Measurements from ENCODE around the gene ALPL. TPM values are rescaled to one million over a fixed set of nuclear protein-coding genes. Genes with fewer than 3 reads are reported as not detected.

Gene ALPL
- total RNA-seq, 1 donor from 2014 or later, result 4.0 TPM

DNA sequence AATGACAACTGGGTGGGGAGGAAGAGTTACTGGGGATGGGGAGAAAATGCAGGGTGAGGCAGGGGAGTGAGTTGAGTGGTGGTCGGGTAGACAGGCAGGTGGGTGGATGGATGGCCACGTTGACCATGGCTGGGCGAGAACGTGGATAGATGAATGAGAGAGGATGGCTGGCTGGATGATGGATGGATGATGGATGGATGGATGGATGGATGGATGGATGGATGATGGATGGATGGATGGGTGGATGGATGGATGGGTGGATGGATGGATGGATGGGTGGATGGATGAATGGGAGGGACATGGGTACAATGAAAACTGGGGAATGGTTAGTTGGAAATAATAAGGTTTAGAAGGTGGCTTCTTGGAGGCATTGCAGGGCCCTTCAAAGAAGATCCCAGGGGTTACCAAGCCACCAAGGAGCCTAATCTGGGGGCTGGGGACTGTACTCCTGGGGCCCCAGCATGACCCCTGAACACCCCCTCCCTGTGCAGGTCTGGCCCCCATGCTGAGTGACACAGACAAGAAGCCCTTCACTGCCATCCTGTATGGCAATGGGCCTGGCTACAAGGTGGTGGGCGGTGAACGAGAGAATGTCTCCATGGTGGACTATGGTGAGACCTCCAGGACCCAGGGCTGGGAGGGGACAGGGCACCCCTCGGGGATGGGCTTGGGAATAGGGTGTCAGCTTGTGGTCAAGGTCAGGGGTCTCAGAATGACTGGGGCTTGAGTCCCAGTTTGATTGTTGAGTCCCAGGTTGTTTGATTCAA is 67.0 kb downstream of the ALPL start:
- no peak for DNase-seq

DNA sequence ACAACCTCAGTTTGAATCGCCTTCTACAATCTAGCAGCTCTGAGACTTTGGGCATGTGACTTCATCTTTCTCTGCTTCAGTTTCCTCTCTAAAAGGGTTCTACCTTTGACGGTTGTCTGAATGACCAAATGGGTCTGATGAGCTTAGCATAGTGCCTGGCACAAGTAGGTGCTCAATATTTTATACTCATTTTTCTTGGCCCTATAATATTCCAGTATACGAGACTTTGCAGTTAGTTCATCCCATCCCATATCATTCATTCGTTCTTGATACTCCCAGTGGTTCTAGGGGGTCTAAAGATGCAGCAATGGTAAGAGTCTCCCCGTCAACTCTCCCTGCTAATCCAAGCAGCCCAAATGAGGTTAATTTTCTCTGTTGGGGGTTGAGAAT is 67.6 kb downstream of the ALPL start:
- DNase-seq, result no peak

DNA sequence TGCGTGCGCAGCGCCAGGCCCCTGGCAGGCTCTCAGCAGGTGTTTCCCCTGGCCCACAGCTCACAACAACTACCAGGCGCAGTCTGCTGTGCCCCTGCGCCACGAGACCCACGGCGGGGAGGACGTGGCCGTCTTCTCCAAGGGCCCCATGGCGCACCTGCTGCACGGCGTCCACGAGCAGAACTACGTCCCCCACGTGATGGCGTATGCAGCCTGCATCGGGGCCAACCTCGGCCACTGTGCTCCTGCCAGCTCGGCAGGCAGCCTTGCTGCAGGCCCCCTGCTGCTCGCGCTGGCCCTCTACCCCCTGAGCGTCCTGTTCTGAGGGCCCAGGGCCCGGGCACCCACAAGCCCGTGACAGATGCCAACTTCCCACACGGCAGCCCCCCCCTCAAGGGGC is 68.1 kb downstream of the ALPL start:
- DNase-seq, result no peak

- no peak for DNase-seq
These were observed 68.7 kb downstream of the ALPL start for GRCh38 chr1:21577933-21578332.

DNA sequence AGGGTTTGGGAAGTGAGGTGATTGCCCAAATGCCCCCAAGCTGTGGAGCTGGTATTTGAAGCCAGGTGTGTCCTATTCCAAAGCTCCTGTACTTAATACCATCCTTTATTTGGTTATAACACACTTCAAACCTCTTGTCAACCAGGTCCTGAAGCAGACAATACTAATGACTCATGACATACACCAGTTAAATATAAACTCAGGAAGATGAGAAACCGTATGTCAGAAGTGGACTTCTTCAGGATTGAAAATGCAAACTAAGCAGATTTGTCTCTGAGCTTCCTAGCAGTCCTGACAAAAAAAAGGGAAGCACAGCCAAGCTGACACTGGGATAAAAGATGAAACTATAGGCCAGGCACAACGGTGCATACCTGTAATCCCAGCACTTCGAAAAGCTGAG is 70.6 kb downstream of the ALPL start:
- no peak for DNase-seq

DNA sequence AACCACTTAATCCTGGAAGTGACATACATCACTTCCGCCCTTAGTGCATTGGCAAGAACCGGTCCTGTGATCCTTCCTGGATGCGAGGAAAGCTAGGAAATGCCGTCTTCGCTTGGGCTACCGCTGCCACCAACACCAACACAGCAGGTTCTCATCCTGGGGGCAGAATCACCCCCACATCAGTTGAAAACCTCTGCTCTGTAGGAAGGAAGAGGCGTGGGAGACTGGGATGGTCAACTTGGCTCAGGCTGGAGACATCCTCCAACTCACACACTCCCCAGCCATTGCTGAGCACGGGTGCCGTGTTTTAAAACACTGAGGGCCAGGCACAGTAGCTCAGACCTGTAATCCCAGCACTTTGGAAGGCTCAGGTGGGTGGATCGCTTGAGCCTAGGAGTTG is 74.9 kb downstream of the ALPL start:
- no peak for DNase-seq

GRCh38 chr1:21585037-21585436 is 75.8 kb downstream of the ALPL start:
- no peak for DNase-seq

DNA sequence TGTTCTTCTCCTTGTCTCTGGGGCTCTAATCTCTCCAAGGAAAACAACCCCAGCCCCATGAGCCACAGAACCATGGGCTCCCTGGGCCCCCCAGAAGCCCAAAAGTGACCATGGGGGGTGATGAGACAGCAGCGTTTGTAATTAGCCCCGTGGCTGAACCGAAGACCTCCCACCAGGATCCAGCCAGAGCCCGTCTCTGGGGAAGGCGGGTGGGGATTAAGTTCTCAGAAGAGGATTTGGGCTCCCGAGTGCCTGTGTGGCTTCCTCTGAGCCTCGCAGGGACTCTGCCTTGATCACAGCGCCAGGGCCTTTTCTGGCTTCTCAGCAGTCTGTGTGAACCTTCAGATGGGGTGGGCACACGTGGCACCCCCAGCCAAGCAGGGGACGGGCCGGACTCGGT is 77.0 kb downstream of the ALPL start:
- no peak for DNase-seq

- DNase-seq, result no peak
These were observed 77.8 kb downstream of the ALPL start for GRCh38 chr1:21586846-21587601.

GRCh38 chr1:21587602-21587953 is 78.4 kb downstream of the ALPL start:
- no peak for DNase-seq

DNA sequence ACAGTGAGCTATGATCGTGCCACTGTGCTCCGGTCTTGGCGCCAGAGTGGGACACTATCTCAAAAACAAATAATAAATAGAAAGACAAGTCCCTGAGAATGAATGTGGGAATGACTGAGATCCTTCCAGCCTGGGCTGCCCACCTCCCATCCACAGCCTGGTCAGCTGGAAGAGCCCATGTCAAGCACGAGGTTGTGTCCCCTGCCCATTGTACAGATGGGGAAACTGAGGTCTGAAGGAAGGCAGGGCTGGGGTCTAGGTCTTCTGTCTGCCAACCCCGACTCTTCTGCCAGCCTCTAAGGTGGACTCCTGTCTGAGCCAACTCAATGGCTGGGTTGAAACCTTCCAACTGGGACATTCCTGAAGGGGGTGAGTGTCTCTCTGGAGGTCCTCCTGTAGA is 80.4 kb downstream of the ALPL start:
- DNase-seq, result no peak

DNA sequence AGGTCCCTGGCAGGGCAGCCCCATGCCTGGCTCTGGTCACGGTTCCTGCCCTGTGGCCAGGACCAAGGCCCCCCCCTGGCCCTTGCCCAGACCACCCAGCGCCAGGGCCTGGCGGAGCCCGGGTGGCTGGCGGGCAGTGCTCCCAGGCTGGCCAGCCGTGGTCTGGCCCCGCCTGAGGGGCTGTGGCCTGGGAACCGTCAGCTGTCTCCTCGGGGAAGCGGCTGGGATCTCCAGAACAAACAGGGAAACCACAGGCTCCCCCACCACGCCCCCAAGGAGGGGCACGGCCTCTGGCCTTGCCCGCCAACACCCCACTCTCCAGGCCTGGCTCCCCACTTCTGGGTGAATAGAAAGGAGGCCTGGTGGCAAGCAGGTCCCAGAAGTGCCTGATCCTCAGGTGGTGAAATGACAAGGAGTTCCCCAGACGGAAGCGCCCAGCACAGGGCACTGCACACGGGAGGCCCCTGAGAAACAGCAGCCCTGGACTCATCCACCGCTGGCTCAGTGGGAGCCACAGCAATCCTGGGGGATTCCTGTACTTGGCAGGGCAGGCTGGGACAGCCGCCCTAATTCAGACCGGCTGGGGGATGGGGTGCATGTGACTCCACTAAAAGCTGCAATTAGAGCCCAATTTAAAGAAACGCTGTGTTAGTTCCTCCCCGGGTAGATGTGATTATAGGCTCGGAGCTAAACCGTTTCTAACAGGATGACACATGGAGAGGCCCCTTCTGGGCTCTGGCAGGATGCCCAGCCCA is 81.1 kb downstream of the ALPL start:
- DNase-seq, result peak; percentile 12

GRCh38 chr1:21590934-21591333 is 81.7 kb downstream of the ALPL start:
- DNase-seq, result no peak

GRCh38 chr1:21592086-21592865 is 83.1 kb downstream of the ALPL start:
- DNase-seq, result no peak

- no peak for DNase-seq
These were observed 84.0 kb downstream of the ALPL start for GRCh38 chr1:21593231-21593630.

DNA sequence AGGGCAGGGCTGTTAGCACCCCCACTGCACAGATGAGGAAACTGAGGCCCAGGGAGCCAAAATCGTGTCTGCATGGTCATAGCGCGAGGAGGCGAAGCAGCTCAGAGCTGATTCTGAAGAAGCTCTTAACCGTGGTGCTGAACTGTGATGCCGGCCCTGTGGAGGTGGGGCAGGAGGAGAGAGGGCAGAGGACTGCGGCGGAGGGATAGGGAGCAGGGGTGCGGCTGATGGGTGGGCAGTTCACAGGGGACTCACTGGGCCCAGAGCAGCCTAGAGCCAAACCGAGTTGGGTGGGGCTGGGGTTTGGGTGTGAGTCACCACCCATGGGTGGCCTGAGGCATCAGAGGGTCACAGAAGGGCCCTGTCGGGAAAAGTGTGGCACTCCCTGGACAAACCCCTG is 85.3 kb downstream of the ALPL start:
- DNase-seq, result no peak

- DNase-seq, result peak; percentile 9
These were observed 86.0 kb downstream of the ALPL start for GRCh38 chr1:21594935-21595897.

DNA sequence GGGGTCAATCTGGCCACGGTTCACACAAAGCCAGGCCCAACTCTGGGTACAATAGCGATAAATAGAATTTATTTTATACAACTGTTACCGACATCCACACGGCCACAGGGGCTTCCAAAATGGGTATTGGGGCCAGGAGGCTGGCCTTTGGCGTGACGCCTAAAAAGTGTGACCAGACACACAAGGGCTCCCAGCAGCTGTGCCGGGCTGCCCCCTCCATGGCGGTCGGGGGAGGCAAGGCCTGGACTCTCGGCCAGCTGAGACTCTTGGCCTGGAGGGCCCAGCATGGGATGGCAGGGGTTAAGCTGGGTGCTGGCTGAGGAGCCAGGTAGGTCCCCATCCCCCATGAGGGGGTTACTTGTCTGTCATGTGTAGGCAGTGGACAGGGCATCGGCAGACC is 87.0 kb downstream of the ALPL start:
- no peak for DNase-seq

DNA sequence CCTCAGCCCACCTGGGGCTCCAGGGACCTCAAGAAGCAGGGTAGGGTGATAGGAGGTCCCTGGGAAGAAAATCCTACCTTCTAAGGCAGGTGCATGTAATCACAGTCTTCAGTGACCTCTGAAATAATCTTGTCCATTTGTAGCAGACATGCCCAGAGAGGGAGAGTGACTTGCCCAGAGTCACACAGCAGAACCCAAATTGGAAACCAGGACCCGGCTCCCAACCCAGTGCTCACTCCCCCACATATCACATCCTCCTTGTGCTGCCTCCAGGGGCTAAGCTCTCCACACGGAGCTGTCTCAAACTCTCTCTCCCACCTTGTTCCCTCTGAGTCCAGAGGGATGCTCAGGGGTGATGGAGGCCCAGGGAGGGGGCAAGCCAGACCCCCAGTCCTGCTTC is 87.4 kb downstream of the ALPL start:
- no peak for DNase-seq

DNA sequence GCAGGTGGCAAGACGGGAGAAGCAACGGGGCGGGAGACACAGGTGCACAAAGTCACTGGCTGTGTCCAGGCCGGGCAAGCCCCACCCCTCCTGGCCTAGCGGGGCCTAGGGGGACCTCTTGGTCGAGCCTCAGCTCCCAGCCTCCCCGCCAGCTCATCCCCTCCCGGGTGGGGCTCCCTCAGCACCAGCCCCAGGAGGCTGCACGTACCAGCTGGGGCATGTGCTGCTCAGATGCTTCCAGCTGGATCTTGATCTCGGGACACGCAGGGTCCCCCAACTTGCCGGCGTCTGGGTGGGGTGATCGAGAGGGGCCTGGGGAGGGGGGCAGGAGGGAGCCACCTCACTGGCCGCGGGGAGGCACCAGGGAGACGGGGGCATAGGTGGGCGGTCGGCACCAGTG is 88.5 kb downstream of the ALPL start:
- no peak for DNase-seq

- DNase-seq, result no peak
These were observed 89.2 kb downstream of the ALPL start for GRCh38 chr1:21598417-21598816.
